ENCODE measurements around the gene CAPN10.

GRCh38 chr2:240555541-240556250, 30.8 kb upstream of the CAPN10 start:
- no peak for TF ChIP-seq CTCF (IDR thresholded peaks at IDR 0.05; ENCODE audit: extremely low read depth in 1 of 2, insufficient read depth in 1 of 2, low read depth in 1 of 2, low read length in 2 of 2)
- TF ChIP-seq EZH2 (IDR thresholded peaks at IDR 0.05; ENCODE audit: borderline replicate concordance, low read depth, low read length, severe bottlenecking): no peak
- TF ChIP-seq MAX (IDR thresholded peaks at IDR 0.05; ENCODE audit: insufficient read depth, insufficient read length): no peak
- no peak for TF ChIP-seq POLR2A (IDR thresholded peaks at IDR 0.05; ENCODE audit: low read depth, low read length)
- TF ChIP-seq MYC (IDR thresholded peaks at IDR 0.05; ENCODE audit: low read depth, low read length): no peak
- no peak for TF ChIP-seq POLR2AphosphoS5 (IDR thresholded peaks at IDR 0.05; ENCODE audit: insufficient read depth, low read depth, low read length)
- no peak for TF ChIP-seq JUN (IDR thresholded peaks at IDR 0.05; ENCODE audit: borderline replicate concordance, insufficient read depth, insufficient read length, low read depth)
- no peak for TF ChIP-seq FOS (IDR thresholded peaks at IDR 0.05; ENCODE audit: borderline replicate concordance, insufficient read depth, low read length)

Data from endothelial cell of umbilical vein (primary cell).